Neutrophil (primary cell): ENCODE data around the gene RAB3A.

ENCODE experiments used
- H3K27ac ChIP-seq: fragments of 200-600 bp; sonication (generic); 2 replicates; pipeline ENCODE4 v1.5.1; 2016; ENCODE audit warnings: mild to moderate bottlenecking, moderate library complexity
- H3K27me3 ChIP-seq: fragments of 200-600 bp; sonication (generic); 2 replicates; pipeline ENCODE4 v1.6.0; 2016; ENCODE audit warnings: mild to moderate bottlenecking
- H3K36me3 ChIP-seq: fragments of 200-600 bp; sonication (generic); 2 replicates; pipeline ENCODE4 v1.5.1; 2017
- H3K4me1 ChIP-seq, 2 experiments: fragments of 200-600 bp in 1 of 2; sonication (generic) in 1 of 2; 1 replicate in 1 of 2; 2 replicates in 1 of 2; pipeline versions ENCODE4 v1.5.1 to v1.6.1; 2013 to 2016; ENCODE audit warnings: low read depth in 1 of 2, low read length in 1 of 2, mild to moderate bottlenecking in 1 of 2, moderate library complexity in 1 of 2; ENCODE audit not compliant: control insufficient read depth in 1 of 2, insufficient read depth in 1 of 2
- H3K4me3 ChIP-seq, 2 experiments: fragments of 200-600 bp in 1 of 2; sonication (generic) in 1 of 2; 1 replicate in 1 of 2; 2 replicates in 1 of 2; pipeline ENCODE4 v1.5.1; 2013 to 2016; ENCODE audit warnings: low read depth in 1 of 2, low read length in 1 of 2, mild to moderate bottlenecking in 1 of 2, moderate library complexity in 1 of 2
- H3K9me3 ChIP-seq: fragments of 200-600 bp; sonication (generic); 2 replicates; pipeline ENCODE4 v1.5.1; 2016
- TF ChIP-seq, protein P1 (sequence below): fragments of 200-600 bp; sonication (generic); IDR thresholded peaks from 2 replicates; pipeline ENCODE4 v1.5.1; 2016; ENCODE audit warnings: antibody characterized with exemption

Gene RAB3A

DNA sequence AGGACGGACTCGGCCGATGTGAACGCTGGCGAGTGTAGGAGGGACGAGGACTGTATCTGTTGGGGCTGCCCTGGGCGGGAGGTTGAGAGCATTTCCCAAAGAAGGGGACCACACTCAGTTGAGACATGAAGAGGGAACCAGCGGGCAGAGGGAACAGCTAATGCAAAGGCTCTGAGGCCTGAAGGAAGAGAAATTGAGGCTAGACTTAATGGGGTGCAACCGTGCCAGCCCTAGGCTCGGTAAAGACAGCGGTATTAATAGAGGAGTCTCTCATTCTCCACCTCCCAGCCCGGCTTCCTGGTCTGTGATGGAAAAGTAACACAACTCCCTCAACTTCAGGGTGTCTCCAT is 9.7 kb downstream of the RAB3A start:
- H3K4me1 ChIP-seq = peaks cover 26 to 31% of the 10 kb centered on the region in 2 experiments
- TF ChIP-seq, protein P1, sequence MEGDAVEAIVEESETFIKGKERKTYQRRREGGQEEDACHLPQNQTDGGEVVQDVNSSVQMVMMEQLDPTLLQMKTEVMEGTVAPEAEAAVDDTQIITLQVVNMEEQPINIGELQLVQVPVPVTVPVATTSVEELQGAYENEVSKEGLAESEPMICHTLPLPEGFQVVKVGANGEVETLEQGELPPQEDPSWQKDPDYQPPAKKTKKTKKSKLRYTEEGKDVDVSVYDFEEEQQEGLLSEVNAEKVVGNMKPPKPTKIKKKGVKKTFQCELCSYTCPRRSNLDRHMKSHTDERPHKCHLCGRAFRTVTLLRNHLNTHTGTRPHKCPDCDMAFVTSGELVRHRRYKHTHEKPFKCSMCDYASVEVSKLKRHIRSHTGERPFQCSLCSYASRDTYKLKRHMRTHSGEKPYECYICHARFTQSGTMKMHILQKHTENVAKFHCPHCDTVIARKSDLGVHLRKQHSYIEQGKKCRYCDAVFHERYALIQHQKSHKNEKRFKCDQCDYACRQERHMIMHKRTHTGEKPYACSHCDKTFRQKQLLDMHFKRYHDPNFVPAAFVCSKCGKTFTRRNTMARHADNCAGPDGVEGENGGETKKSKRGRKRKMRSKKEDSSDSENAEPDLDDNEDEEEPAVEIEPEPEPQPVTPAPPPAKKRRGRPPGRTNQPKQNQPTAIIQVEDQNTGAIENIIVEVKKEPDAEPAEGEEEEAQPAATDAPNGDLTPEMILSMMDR = no peak
- H3K27ac ChIP-seq = peak overlapping the region; percentile 5

DNA sequence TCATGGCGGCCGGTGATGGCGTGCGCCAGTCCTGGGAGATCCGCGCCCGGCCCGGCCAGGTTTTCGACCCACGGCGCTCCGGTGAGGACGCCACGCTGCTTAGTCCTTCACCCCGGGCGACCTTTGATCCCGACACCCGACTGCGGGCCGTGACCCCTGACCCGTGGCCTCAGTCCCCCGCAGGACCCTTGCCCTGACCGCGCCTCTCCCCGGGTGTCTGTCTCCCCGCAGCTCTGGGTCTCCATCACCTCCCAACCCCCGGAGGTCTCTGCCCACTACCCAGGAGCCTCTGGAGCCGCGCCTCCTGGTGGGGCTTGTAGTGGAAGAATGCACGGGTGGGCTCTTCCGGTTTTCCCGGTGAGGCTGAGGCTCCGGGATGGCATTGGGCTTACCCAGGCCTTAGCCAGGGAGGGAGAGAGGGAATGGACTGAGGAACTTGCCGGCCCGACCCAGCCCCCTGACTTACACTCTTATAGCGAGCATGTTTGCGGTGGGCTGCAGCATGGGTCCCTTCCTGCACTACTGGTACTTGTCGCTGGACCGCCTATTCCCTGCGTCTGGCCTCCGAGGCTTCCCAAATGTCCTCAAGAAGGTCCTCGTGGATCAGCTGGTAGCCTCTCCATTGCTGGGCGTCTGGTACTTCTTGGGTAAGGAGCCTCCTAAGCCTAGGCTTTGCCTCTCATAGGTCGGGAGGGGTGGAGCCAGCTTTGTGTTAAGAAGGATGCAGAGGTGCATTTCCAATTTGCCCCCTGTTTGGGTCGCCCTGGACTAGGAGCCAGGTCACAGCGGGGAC is 10.3 kb downstream of the RAB3A start:
- H3K9me3 ChIP-seq = no peaks in the 10 kb centered on the region
- no peaks in the 10 kb centered on the region for H3K27me3 ChIP-seq
- peak overlapping the region; percentile 91 for H3K27ac ChIP-seq
- peak overlapping the region; percentile 77 to 79 for H3K4me3 ChIP-seq
- H3K36me3 ChIP-seq = peaks cover 14% of the 10 kb centered on the region
- H3K4me1 ChIP-seq = peaks cover 26 to 31% of the 10 kb centered on the region in 2 experiments
- TF ChIP-seq, protein P1 = no peak

More for the DNA sequence above, 9.7 kb downstream of the RAB3A start:
- Histone ChIP-seq H3K36me3 (peaks cover 14% of the 10 kb centered on the region), H3K9me3 (no peaks in the 10 kb centered on the region), H3K4me3 (peak overlapping the region; percentile 77 to 79), H3K27me3 (no peaks in the 10 kb centered on the region)

DNA sequence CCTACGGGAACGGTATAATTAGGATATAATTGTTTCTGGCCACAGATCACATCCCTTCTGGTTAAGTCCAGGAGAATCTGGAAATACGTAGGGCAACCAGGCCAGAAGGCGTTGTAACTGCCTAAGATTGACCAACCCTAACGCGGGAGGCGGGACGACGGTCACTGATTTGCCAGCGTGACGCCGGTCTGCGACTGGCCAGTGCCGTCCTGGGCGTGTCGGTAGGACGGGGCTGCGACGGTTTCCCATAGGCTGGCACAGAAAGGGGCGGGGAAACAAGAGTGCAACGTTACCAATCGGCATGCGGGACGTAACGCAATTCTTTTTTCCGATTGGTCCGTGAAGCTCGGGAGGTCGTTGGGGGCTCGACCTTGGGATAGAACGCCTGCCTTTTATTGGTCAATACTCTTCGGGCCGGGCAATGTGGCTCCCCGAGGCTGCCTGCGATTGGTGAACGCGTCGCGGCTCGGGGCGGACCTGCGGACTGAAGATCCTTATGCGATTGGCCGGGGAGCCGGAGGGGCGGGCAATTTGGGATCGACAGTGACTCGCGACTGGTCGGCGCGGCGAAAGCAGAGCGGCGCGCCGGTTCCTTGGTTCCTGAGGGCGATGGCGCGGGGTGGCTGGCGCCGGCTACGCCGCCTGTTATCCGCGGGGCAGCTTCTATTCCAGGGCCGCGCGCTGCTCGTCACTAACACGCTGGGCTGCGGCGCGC is 11.0 kb downstream of the RAB3A start, which contains the start of gene MPV17L2:
Gene MPV17L2, plus strand, starts transcription at position 546 of the 715 bp plus-strand sequence. Its CDS starts 64 bp downstream, at position 610.
- peak within 1 kb of the TSS; percentile 91 for H3K27ac ChIP-seq
- peak within 1 kb of the TSS; percentile 77 to 79 for H3K4me3 ChIP-seq
- H3K4me1 ChIP-seq = peaks cover 26 to 31% of the 10 kb centered on the region in 2 experiments
- H3K9me3 ChIP-seq = no peaks in the 10 kb centered on the region
- no peaks in the 10 kb centered on the region for H3K27me3 ChIP-seq
- H3K36me3 ChIP-seq = peaks cover 14% of the 10 kb centered on the region
- TF ChIP-seq, protein P1 = peak; percentile 44

DNA sequence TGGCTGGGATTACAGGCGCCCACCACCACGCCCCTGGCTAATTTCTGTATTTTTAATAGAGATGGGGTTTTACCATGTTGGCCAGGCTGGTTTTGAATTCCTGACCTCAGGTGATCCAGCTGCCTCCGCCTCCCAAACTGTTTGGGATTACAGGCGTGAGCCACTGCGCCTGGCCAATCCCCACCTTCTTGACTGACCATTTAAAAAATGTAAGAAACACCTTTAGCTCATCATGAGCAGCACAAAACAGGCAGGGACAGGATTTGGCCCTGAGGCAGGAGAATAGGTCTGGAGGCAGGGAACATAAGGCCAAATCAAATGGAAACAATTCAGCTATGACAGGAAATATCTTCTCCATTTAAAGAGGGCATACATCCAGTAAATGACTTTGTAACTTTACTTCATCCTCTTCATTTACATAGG is 12.2 kb downstream of the RAB3A start:
- H3K4me3 ChIP-seq = peak overlapping the region; percentile 64 to 77
- H3K36me3 ChIP-seq = peaks cover 7% of the 10 kb centered on the region
- TF ChIP-seq, protein P1 = no peak
- no peaks in the 10 kb centered on the region for H3K27me3 ChIP-seq
- H3K4me1 ChIP-seq = peaks cover 26 to 31% of the 10 kb centered on the region in 2 experiments
- peak overlapping the region; percentile 91 for H3K27ac ChIP-seq
- no peaks in the 10 kb centered on the region for H3K9me3 ChIP-seq

DNA sequence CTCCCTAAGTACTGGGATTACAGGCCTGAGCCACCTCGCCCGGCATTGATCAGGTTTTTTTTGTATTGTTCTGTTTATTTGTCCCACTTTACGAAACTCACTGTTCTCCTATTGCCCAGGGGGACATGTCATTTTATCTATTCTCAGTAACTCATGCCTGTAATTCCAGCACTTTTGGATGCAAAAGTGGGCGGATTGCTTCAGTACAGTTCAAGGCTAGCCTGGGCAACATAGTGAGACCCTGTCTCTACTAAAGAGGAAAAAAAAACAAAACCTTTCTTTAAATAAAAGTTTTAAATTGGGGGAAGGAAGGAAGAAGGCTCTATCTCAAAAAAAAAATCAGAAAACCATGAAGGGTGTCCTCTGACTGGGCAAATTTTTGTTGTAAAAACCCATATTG is 13.6 kb downstream of the RAB3A start:
- Histone ChIP-seq H3K36me3 (no peaks in the 10 kb centered on the region), H3K4me1 (peaks cover 26 to 31% of the 10 kb centered on the region in 2 experiments), H3K9me3 (no peaks in the 10 kb centered on the region), H3K4me3 (no peak overlapping the region), H3K27ac (no peak overlapping the region), H3K27me3 (no peaks in the 10 kb centered on the region)
- TF ChIP-seq, protein P1 = no peak
